ENCODE results near the gene LTBP1.

DNA sequence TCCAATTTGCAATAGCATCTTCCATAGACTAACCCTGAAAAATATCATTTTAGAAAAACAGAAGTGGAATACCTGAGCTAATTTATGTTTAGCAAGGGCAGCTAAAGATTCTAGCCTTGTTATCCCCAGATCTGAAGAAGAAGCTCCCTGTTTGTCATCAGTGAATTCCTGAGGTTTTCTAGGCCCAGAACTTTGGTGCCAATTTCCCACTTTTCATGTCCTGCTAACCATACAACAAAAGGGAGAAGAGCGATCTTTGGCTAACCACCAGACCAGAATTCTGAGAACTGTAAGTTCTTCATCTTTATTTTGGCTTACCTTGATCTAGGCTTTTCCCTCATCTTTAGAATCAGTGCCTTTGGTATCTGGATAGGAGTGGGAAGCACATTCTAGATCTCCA lies 478.4 kb downstream of the LTBP1 start:
- TF ChIP-seq, protein P1, sequence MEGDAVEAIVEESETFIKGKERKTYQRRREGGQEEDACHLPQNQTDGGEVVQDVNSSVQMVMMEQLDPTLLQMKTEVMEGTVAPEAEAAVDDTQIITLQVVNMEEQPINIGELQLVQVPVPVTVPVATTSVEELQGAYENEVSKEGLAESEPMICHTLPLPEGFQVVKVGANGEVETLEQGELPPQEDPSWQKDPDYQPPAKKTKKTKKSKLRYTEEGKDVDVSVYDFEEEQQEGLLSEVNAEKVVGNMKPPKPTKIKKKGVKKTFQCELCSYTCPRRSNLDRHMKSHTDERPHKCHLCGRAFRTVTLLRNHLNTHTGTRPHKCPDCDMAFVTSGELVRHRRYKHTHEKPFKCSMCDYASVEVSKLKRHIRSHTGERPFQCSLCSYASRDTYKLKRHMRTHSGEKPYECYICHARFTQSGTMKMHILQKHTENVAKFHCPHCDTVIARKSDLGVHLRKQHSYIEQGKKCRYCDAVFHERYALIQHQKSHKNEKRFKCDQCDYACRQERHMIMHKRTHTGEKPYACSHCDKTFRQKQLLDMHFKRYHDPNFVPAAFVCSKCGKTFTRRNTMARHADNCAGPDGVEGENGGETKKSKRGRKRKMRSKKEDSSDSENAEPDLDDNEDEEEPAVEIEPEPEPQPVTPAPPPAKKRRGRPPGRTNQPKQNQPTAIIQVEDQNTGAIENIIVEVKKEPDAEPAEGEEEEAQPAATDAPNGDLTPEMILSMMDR (IDR thresholded peaks at IDR 0.05): no peak
- TF ChIP-seq POLR2A (IDR thresholded peaks at IDR 0.05): no peak
- no peak for TF ChIP-seq POLR2AphosphoS5 (IDR thresholded peaks at IDR 0.05; ENCODE audit: insufficient read depth in 1 of 2, low read depth in 1 of 2)

All from vagina (tissue), 2 donors.